H1 (cell line): ENCODE results near the gene SP9.

Experiments
- EP300 ChIP-seq, 2 experiments: IDR thresholded peaks; 1 replicate in 1 of 2; 2 replicates in 1 of 2; pipeline ENCODE4 v1.6.1; 2011 to 2012; ENCODE audit warnings: low read depth in 2 of 2, low read length in 2 of 2, mild to moderate bottlenecking in 2 of 2, borderline replicate concordance in 1 of 2, inconsistent platforms in 1 of 2, moderate library complexity in 1 of 2
- POLR2AphosphoS5 ChIP-seq: IDR thresholded peaks from 2 replicates; pipeline ENCODE4 v1.6.1; 2011; ENCODE audit warnings: low read depth, low read length
- RBBP5 ChIP-seq: IDR thresholded peaks from 2 replicates; pipeline ENCODE4 v1.7.1; 2012; ENCODE audit warnings: low read depth, mild to moderate bottlenecking, inconsistent platforms, low read length, moderate library complexity, borderline replicate concordance
- SUZ12 ChIP-seq: fragments of 200-600 bp; sonication (generic); IDR thresholded peaks from 2 replicates; pipeline ENCODE4 v1.6.1; 2012; ENCODE audit warnings: mild to moderate bottlenecking, inconsistent platforms, low read length, moderate library complexity, mixed read lengths
- TAF1 ChIP-seq: IDR thresholded peaks from 2 replicates; pipeline ENCODE4 v1.6.1; 2011; ENCODE audit warnings: mild to moderate bottlenecking, low read depth, low read length
- ZNF274 ChIP-seq: IDR thresholded peaks from 2 replicates; pipeline ENCODE4 v1.7.0; 2012; ENCODE audit warnings: low read length, borderline replicate concordance; ENCODE audit errors: extremely low read depth
- TF ChIP-seq, protein P1 (sequence below), 3 experiments: IDR thresholded peaks; 1 replicate in 2 of 3; 2 replicates in 1 of 3; pipeline versions ENCODE4 v1.5.1 to v1.6.1; 2011; ENCODE audit warnings: low read length in 3 of 3, mild to moderate bottlenecking in 3 of 3, inconsistent platforms in 2 of 3, low read depth in 1 of 3, moderate library complexity in 1 of 3; ENCODE audit not compliant: insufficient read depth in 1 of 3; ENCODE audit errors: control extremely low read depth in 1 of 3

DNA sequence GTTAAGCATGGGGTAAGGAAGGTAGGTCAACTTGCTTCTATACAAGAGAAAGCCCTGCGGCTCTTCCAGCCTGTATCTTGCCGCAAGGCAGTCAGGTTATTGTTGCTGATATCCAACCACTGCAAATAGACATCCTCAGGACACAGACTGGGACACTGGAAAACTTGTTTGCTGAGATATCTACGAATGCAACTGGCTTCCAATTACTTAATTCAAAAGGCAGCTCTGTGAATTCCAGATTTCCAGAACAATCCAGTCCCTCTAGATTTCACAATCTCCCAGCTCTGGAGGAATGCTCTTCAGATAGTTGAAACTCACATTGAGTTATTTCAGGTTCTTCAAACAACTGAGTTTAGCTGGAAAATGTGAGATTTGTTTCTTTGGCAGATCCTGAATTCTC is 34.6 kb upstream of the SP9 start:
- TF ChIP-seq RBBP5 (no peak), EP300 (IDR thresholded peaks at IDR 0.05; ENCODE audit: borderline replicate concordance in 1 of 2, low read depth in 2 of 2, low read length in 2 of 2) (no peak), SUZ12 (no peak), ZNF274 (no peak), POLR2AphosphoS5 (no peak), TAF1 (no peak)
- TF ChIP-seq, protein P1, sequence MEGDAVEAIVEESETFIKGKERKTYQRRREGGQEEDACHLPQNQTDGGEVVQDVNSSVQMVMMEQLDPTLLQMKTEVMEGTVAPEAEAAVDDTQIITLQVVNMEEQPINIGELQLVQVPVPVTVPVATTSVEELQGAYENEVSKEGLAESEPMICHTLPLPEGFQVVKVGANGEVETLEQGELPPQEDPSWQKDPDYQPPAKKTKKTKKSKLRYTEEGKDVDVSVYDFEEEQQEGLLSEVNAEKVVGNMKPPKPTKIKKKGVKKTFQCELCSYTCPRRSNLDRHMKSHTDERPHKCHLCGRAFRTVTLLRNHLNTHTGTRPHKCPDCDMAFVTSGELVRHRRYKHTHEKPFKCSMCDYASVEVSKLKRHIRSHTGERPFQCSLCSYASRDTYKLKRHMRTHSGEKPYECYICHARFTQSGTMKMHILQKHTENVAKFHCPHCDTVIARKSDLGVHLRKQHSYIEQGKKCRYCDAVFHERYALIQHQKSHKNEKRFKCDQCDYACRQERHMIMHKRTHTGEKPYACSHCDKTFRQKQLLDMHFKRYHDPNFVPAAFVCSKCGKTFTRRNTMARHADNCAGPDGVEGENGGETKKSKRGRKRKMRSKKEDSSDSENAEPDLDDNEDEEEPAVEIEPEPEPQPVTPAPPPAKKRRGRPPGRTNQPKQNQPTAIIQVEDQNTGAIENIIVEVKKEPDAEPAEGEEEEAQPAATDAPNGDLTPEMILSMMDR (IDR thresholded peaks at IDR 0.05; ENCODE audit: control extremely low read depth in 1 of 3, insufficient read depth in 1 of 3, low read depth in 1 of 3, low read length in 3 of 3), result no peak
